Smooth muscle cell of the umbilical artery (primary cell): Measurements from ENCODE around the gene CLUH. TPM values are rescaled to one million over a fixed set of nuclear protein-coding genes. Genes with fewer than 3 reads are reported as not detected.

Experiments used
- total RNA-seq: library from RNA; depleted of rRNA; stranded (reverse); fragments of >200 nt; gene quantifications from 2 replicates; pipeline ENCODE4 v1.2.3, GENCODE V29; 2014

The CLUH gene
- total RNA-seq = 24.1 and 64.5 TPM in 2 replicates

GRCh38 chr17:2711608-2712299, at the start of gene CLUH:
CLUH (minus strand) TSS chr17:2711764; CDS start chr17:2711661, 103 bp downstream.

GRCh38 chr17:2749058-2749783, 37.7 kb upstream of the CLUH start, which contains the start of gene CCDC92B:
CCDC92B (minus strand) TSS chr17:2749652; CDS start chr17:2735145, 14,507 bp downstream.

Other genes starting within 250 kb of the CLUH start
- 13.1 and 17.6 TPM in 2 replicates for gene METTL16, start 199.9 kb downstream of the CLUH start, total RNA-seq
- gene PAFAH1B1, start 118.1 kb downstream of the CLUH start, total RNA-seq = 109 and 179 TPM in 2 replicates
- not detected in 2 replicates for gene CCDC92B, start 37.9 kb upstream of the CLUH start, total RNA-seq
- 0.23 and 0.30 TPM in 2 replicates for gene RAP1GAP2, start 84.7 kb upstream of the CLUH start, total RNA-seq